NK-92 treated with Interleukin-12 subunit alpha and Interleukin-12 subunit beta, amount 100 ng/mL, for 24 hours (cell line): ENCODE measurements around the gene TMPRSS7.
"Not testable (repeated sequence)": the region's sequence is repeated elsewhere in the genome, so short reads cannot be mapped to it uniquely, and the experiment has no call there.

Experiments used
- DNase-seq: peaks from one replicate; lab custom pipeline; 2025; lab: John Stamatoyannopoulos, UW

Gene TMPRSS7

GRCh38 chr3:112012205-112012992 is 22.1 kb upstream of the TMPRSS7 start:
- no peak for DNase-seq

GRCh38 chr3:112013058-112013783 is 21.3 kb upstream of the TMPRSS7 start:
- DNase-seq: no peak

- DNase-seq: no peak
These were observed 20.8 kb upstream of the TMPRSS7 start for GRCh38 chr3:112013784-112014143.

GRCh38 chr3:112017091-112017490 is 17.4 kb upstream of the TMPRSS7 start:
- DNase-seq: no peak

- DNase-seq: no peak
These were observed 15.8 kb upstream of the TMPRSS7 start for GRCh38 chr3:112018712-112019111.

- no peak for DNase-seq
These were observed 14.8 kb upstream of the TMPRSS7 start for GRCh38 chr3:112019716-112020115.

GRCh38 chr3:112020674-112021085 is 13.9 kb upstream of the TMPRSS7 start:
- DNase-seq: no peak

- no peak for DNase-seq
These were observed 7.4 kb upstream of the TMPRSS7 start for GRCh38 chr3:112027142-112027541.

- no peak for DNase-seq
These were observed 6.7 kb upstream of the TMPRSS7 start for GRCh38 chr3:112027826-112028225.

- no peak for DNase-seq
These were observed 3.6 kb upstream of the TMPRSS7 start for GRCh38 chr3:112030901-112031300.

GRCh38 chr3:112032098-112032731 is 2.3 kb upstream of the TMPRSS7 start:
- no peak for DNase-seq

GRCh38 chr3:112035241-112035640 is 705 bp downstream of the TMPRSS7 start:
- no peak for DNase-seq

GRCh38 chr3:112037194-112037593 is 2.7 kb downstream of the TMPRSS7 start:
- not testable (repeated sequence) for DNase-seq

GRCh38 chr3:112038863-112039262 is 4.3 kb downstream of the TMPRSS7 start:
- DNase-seq: no peak

GRCh38 chr3:112041321-112041720 is 6.8 kb downstream of the TMPRSS7 start:
- no peak for DNase-seq

- DNase-seq: no peak
These were observed 8.3 kb downstream of the TMPRSS7 start for GRCh38 chr3:112042842-112043280.

GRCh38 chr3:112043621-112044201 is 9.2 kb downstream of the TMPRSS7 start:
- DNase-seq: no peak

GRCh38 chr3:112046599-112046998 is 12.1 kb downstream of the TMPRSS7 start:
- DNase-seq: no peak

GRCh38 chr3:112047264-112047663 is 12.7 kb downstream of the TMPRSS7 start:
- no peak for DNase-seq

- DNase-seq: no peak
These were observed 14.4 kb downstream of the TMPRSS7 start for GRCh38 chr3:112048911-112049310.

- DNase-seq: no peak
These were observed 18.7 kb downstream of the TMPRSS7 start for GRCh38 chr3:112053229-112053628.

- DNase-seq: no peak
These were observed 22.0 kb downstream of the TMPRSS7 start for GRCh38 chr3:112056451-112056929.
